HG02970 (cell line): Measurements from ENCODE around the gene RNF150.
A peak's percentile ranks its signal among the peaks of the same experiment; 100 is the strongest.
"Not testable (repeated sequence)": the region's sequence is repeated elsewhere in the genome, so short reads cannot be mapped to it uniquely, and the experiment has no call there.

Experiments
- ATAC-seq: cut with Tn5 transposase; IDR thresholded peaks from one replicate; pipeline ENCODE4 v1.9.1; 2021; ENCODE audit warnings: mild to moderate bottlenecking, moderate library complexity, moderate number of reproducible peaks; ENCODE audit not compliant: unreplicated experiment, low FRiP score

Gene RNF150

GRCh38 chr4:141133146-141133998 lies at the start of gene RNF150:
Gene RNF150, minus strand, starts transcription at chr4:141133469.
- peak; percentile 54 for ATAC-seq

GRCh38 chr4:141180991-141181761 lies 47.9 kb upstream of the RNF150 start:
- no peak for ATAC-seq

GRCh38 chr4:141179474-141180373 lies 46.5 kb upstream of the RNF150 start:
- ATAC-seq, result no peak

DNA sequence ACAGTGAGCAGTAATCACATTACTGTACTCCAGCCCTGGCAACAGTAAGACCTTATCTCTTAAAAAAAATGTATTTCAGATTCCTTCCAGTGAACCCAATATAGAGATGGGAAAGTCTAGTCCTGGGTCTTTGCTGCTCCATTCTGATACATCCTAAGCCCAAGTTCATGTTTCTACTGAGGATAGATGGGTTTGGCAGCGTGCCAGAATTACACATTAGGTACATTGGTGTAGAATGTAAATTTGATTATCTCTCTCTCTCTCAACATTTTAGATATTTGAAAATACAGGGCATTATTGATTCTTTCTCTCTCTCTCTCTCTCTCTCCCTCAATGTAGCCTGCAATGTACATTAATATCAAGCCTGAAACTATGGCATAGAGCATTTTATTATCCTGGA lies 43.9 kb upstream of the RNF150 start:
- no peak for ATAC-seq

- ATAC-seq, result no peak
Measured at GRCh38 chr4:141174457-141174856, 41.2 kb upstream of the RNF150 start.

DNA sequence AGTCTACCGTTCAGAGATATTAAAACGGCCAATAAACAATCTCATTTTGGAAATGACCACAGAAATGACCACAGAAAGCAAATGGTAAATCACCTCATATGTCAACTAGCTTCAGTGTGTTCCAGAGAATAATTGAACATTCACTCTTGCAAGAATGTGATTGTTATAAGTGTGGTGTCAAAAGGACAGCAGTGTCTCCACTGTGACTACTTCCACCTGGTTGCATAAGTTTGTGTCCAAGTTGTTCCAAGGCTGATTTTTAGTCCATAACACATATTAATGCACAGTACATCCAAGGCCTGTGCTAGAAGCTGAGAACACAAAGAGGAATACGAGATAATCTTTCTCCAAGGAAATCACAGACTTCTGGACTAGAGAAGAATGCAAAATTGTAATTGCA lies 37.4 kb upstream of the RNF150 start:
- ATAC-seq, result no peak

DNA sequence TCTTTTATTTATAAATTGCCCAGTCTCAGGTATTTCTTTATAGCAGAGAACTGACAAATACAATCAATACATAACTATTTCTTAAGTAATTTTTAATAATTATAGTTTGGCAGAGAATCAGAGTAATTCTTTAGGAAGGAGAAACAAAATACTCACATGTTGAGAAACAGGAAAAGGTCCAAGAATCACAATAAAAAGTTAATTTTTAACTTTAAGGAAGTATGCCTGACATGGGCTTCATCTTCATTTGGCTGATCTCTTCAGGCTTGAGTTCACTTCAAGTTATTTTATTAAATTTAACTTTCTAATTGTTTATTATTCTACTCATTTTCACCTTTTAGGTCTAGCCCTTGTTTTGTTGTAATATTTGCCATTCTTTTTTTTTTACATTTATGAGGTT lies 36.1 kb upstream of the RNF150 start:
- ATAC-seq, result no peak

GRCh38 chr4:141165001-141165400 lies 31.7 kb upstream of the RNF150 start:
- not testable (repeated sequence) for ATAC-seq

DNA sequence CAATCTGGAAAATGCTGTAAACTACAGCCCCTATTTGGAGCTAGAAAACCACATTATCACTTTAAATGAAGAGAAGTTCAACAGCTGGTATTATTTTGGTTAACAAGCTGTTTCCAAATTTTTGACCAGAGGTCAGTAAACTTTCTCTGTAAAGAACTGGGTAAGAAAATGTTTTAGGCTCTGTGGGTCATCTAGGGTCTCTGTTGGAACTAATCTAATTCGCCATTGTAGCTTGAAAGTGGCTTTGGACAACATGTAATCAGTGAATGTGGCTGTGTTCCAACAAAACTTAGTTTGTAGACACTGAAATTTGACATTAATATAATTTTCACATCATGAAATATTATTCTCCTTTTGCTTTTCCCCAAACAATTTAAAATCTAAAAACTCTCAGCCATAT lies 25.8 kb upstream of the RNF150 start:
- ATAC-seq, result no peak

- ATAC-seq, result no peak
Measured at GRCh38 chr4:141158219-141158618, 24.9 kb upstream of the RNF150 start.

DNA sequence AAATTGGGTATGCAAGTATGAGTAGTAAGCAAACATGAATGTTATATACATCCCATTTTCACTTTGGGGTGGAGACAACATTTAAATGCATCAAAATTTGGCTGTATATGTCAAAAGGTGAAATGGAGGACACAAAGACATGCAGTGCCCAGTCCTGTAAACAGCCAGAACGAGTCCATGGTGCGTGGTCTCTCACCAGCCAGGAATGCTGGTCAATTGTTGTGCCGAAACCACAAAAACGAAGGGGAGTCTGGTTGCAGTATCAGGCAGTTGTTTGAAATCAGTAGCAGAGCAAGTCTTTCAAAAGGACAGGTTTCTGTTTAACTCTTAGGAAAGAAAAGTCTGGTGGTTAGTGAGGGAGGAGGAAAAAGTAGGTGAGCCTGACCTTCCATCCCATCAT lies 22.3 kb upstream of the RNF150 start:
- no peak for ATAC-seq

DNA sequence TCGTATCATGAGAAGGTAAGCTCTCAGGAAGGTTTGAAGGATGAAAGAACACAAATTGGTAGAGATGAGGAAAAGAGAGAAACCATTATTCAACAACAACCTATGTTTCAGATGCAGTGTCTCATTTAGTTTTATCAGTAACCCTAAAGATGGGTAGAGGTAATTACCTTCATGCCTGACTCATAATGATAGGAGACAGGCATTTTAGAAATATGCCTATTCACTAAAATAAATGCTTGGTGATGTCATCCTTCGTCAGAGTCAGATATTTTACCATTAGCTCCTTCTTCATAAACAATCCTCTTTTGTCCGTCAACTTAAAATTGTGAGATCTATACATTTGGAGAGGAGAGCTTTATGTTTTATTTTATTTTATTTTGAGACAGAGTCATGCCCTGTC lies 21.5 kb upstream of the RNF150 start:
- ATAC-seq, result no peak

- ATAC-seq, result no peak
Measured at GRCh38 chr4:141153751-141154510, 20.7 kb upstream of the RNF150 start.

GRCh38 chr4:141144207-141144606 lies 10.9 kb upstream of the RNF150 start:
- no peak for ATAC-seq

- ATAC-seq, result no peak
Measured at GRCh38 chr4:141142423-141142822, 9.2 kb upstream of the RNF150 start.

- no peak for ATAC-seq
Measured at GRCh38 chr4:141140391-141141200, 7.3 kb upstream of the RNF150 start.

- no peak for ATAC-seq
Measured at GRCh38 chr4:141133999-141134995, 1.0 kb upstream of the RNF150 start.

GRCh38 chr4:141132709-141133145 lies 542 bp downstream of the RNF150 start:
- ATAC-seq, result peak; percentile 2
